ENCODE results near the gene PRKCA. TPM values are rescaled to one million over a fixed set of nuclear protein-coding genes. Genes with fewer than 3 reads are reported as not detected.
"Not testable (repeated sequence)": the region's sequence is repeated elsewhere in the genome, so short reads cannot be mapped to it uniquely, and the experiment has no call there.

Gene PRKCA
- total RNA-seq, 2 donors from 2014 or later: 84.9 to 93.9 TPM

DNA sequence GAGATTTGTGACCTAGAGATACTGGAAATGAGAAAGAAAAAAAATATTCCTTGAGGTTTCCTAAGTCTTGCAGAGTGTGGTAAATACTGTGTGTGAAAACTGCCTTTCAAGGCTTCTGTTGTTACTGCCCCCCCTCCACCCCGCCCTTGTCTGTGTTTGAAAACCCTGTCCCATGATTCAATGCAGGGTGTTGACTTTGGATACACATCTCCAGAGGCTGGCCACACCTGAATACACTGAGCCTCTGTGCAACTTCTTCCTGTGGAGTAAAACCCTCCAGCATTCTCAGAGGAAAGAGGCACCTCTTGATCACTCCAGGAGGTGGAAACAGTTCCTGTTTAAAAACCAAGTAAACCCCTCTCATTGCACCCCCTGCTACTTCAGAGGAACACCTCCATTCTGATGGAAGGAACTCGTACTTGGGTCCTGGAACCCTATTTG, 409.5 kb downstream of the PRKCA start:
- peak overlapping the region; percentile 45 for H3K27ac Mint-ChIP-seq
- H3K36me3 Mint-ChIP-seq (ENCODE audit: low read depth): no peaks in the 10 kb centered on the region
- H3K4me1 Mint-ChIP-seq: peaks cover 21% of the 10 kb centered on the region
- H3K27me3 Mint-ChIP-seq: no peaks in the 10 kb centered on the region
- DNase-seq (no peak), ATAC-seq (no peak)
- no peaks in the 10 kb centered on the region for H3K9me3 ChIP-seq (ENCODE audit: control insufficient read depth, low read length, poor library complexity, severe bottlenecking)
- H3K4me3 Mint-ChIP-seq: no peak overlapping the region

DNA sequence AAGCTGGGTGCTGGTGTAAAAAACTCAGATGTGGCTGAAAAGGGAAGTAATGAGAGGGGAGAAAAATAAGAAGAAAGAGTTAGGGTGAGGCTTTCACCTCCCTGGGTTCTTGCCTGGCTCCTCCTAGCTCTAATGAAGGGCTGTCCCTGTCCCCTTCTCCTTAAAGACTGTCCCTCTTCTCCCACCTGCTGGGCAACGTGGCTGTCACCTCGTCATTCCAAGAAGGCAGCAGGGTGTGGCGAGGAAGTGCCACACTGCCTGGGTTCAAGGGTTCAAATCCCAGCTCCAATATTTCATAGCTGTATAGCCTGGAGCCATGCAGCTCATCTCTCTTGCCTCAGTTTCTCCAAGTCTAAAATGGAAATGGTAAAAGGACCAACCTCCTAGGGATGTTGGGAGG, 410.0 kb downstream of the PRKCA start:
- Mint-ChIP-seq H3K27ac (peak overlapping the region; percentile 45), H3K4me3 (no peak overlapping the region), H3K36me3 (ENCODE audit: low read depth) (no peaks in the 10 kb centered on the region), H3K4me1 (peaks cover 21% of the 10 kb centered on the region), H3K27me3 (no peaks in the 10 kb centered on the region)
- no peak for ATAC-seq
- DNase-seq: no peak
- H3K9me3 ChIP-seq (ENCODE audit: control insufficient read depth, low read length, poor library complexity, severe bottlenecking): no peaks in the 10 kb centered on the region

DNA sequence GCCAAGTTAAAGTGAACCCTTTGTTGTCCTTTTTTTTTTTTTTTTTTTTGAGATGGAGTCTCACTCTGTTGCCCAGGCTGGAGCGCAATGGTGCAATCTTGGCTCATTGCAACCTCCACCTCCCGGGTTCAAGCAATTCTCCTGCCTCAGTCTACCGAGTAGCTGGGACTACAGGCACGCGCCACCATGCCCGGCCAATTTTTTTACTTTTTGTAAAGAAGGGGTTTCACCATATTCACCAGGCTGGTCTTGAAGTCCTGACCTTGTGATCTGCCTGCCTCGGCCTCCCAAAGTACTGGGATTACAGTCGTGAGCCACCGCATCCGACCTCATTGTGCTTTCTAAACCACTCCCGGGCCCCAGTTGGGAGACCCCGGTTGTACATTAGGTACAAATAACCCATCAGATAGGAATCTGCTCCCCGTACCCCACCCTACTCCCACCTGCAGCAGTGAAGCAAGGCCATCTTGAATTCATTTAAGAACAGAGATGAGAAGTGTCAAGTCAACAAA, 410.7 kb downstream of the PRKCA start:
- H3K4me3 Mint-ChIP-seq, ATAC-seq: not testable (repeated sequence)

DNA sequence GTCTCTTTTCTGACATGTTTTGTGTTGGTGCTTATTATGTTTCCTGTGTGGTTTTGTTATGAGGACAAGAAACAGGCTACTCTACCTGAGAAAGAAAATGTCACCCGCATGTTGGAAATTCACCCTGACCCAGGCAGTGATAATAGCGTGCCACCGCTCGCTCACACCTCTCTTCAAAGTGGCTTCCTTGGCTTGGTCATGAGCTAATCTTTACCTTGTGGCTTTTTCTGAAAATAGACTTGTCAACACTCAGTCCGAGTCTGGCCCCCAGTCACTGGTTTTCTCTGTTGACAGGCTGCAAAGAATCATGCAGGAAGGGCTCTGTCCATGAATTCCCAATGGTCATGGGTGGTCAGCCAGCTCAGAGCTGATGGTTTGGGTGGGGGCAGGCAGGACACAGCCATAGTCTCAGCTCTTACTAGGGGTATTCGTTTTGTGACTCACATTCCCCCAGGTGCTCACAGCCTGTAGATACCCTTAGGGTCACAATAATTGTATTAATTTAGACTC, 411.2 kb downstream of the PRKCA start:
- H3K27me3 Mint-ChIP-seq: no peaks in the 10 kb centered on the region
- no peaks in the 10 kb centered on the region for H3K9me3 ChIP-seq (ENCODE audit: control insufficient read depth, low read length, poor library complexity, severe bottlenecking)
- DNase-seq (no peak), ATAC-seq (no peak)
- H3K27ac Mint-ChIP-seq: peak overlapping the region; percentile 78
- no peaks in the 10 kb centered on the region for H3K36me3 Mint-ChIP-seq (ENCODE audit: low read depth)
- H3K4me1 Mint-ChIP-seq: peaks cover 21% of the 10 kb centered on the region
- no peak overlapping the region for H3K4me3 Mint-ChIP-seq

More for the DNA sequence above, 410.7 kb downstream of the PRKCA start:
- H3K36me3 Mint-ChIP-seq (ENCODE audit: low read depth); H3K27me3 Mint-ChIP-seq; DNase-seq; H3K27ac Mint-ChIP-seq; H3K9me3 ChIP-seq (ENCODE audit: control insufficient read depth, low read length, poor library complexity, severe bottlenecking): not testable (repeated sequence)
- peaks cover 21% of the 10 kb centered on the region for H3K4me1 Mint-ChIP-seq

DNA sequence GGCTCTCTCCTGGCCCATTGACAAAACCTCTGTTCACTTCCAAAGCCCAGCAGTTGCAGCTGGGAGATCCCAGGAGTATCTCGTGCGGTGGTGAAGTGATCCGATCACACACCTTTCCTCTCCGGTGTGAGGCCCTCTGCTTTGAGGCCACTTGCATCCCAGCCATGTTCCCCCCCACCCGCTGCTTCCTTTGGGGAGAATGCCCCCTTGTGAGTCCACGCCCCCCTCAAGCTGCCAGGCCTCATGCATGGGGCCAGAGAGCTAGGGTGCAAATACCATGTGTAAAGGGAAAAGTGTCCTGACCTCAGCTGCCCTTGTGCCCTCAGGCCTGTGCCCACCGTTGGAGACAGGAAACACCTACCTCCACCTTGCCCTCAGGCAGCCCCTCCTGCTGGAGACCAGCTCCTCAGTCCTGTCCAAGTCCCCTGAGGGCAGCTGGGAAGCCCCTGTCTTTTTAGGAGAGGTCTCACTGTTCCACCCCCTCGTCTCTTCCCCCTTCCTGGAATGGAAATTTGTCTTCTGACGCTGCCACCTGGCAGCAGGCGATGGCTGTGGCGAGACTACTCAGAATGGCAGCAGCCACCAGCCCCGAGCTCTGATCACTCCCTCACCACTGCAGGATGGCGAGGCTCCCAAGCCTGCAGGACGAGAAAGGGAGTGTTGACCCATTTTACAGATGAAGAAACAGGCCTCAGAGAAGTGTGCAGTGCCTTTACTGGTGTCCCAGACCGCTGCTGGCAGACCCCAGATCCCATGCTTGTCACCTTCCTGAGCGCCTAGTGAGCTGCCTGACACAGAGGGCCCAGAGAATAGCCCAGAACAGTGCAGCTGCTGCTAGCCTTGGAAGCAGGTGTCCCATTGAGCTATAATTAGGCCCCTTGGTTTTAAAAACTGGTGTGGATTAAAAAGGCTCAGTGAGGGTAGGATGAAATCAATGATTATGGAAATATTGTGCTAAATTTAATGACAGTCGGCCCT, 411.9 kb downstream of the PRKCA start:
- peaks cover 21% of the 10 kb centered on the region for H3K4me1 Mint-ChIP-seq
- no peaks in the 10 kb centered on the region for H3K9me3 ChIP-seq (ENCODE audit: control insufficient read depth, low read length, poor library complexity, severe bottlenecking)
- H3K27ac Mint-ChIP-seq: peak overlapping the region; percentile 78
- no peak overlapping the region for H3K4me3 Mint-ChIP-seq
- no peaks in the 10 kb centered on the region for H3K36me3 Mint-ChIP-seq (ENCODE audit: low read depth)
- DNase-seq (no peak), ATAC-seq (no peak)
- H3K27me3 Mint-ChIP-seq: no peaks in the 10 kb centered on the region

DNA sequence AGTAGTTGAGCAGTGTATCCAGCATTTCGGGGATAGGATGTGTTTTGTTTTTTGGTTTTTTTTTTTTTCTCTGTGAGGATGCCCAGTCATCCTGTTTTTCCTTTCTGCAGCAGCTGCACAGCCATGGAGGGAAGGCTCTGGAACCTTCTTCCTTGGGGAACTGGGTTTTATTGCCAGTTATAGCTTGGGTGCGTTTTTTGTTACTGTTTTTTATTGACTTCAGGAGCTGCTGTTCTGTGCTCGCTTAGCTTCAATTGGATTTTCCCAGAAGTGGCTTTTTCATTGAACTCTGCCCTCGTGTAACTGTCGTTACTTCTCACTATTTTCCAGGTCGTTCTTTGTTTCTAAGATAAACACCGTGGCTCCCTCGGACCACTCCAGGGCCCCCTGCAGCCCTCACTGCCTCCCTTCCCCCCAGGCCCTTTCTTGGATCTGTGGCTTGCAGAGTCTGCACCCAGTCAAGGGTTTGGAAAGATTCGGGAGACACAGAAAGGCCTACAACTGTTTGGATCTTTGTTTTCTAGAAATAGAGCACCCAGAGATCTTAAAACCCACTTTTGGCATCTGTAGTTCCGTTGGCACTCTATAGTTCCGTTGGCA, 412.8 kb downstream of the PRKCA start:
- H3K27me3 Mint-ChIP-seq: no peaks in the 10 kb centered on the region
- no peaks in the 10 kb centered on the region for H3K36me3 Mint-ChIP-seq (ENCODE audit: low read depth)
- H3K4me3 Mint-ChIP-seq: no peak overlapping the region
- H3K9me3 ChIP-seq (ENCODE audit: control insufficient read depth, low read length, poor library complexity, severe bottlenecking): no peaks in the 10 kb centered on the region
- H3K27ac Mint-ChIP-seq: peak overlapping the region; percentile 78
- no peak for ATAC-seq
- no peak for DNase-seq
- peaks cover 20% of the 10 kb centered on the region for H3K4me1 Mint-ChIP-seq

DNA sequence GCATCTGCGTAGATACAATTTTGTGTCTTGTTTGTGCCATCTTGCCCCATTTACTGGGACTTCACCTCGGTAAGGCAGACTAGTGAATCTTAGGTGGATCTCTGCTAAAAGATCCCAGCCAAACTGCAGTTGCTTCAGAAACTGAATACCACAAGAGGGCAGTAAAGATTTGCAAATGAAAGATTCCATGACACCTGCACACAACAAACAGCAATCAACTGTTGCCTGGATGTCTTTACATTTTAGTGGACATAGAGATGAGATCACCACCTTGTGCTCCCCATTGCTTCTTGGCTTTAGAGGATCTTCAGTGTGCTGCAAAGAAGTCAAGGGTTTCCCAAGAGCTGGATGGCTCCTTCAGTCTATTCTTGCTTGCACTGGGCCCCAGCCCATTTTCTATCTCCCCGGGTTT, 413.3 kb downstream of the PRKCA start:
- DNase-seq (no peak), ATAC-seq (peak; percentile 54)
- H3K4me3 Mint-ChIP-seq: no peak overlapping the region
- H3K27ac Mint-ChIP-seq: peak overlapping the region; percentile 78
- H3K9me3 ChIP-seq (ENCODE audit: control insufficient read depth, low read length, poor library complexity, severe bottlenecking): no peaks in the 10 kb centered on the region
- H3K36me3 Mint-ChIP-seq (ENCODE audit: low read depth): no peaks in the 10 kb centered on the region
- peaks cover 17% of the 10 kb centered on the region for H3K4me1 Mint-ChIP-seq
- H3K27me3 Mint-ChIP-seq: no peaks in the 10 kb centered on the region

DNA sequence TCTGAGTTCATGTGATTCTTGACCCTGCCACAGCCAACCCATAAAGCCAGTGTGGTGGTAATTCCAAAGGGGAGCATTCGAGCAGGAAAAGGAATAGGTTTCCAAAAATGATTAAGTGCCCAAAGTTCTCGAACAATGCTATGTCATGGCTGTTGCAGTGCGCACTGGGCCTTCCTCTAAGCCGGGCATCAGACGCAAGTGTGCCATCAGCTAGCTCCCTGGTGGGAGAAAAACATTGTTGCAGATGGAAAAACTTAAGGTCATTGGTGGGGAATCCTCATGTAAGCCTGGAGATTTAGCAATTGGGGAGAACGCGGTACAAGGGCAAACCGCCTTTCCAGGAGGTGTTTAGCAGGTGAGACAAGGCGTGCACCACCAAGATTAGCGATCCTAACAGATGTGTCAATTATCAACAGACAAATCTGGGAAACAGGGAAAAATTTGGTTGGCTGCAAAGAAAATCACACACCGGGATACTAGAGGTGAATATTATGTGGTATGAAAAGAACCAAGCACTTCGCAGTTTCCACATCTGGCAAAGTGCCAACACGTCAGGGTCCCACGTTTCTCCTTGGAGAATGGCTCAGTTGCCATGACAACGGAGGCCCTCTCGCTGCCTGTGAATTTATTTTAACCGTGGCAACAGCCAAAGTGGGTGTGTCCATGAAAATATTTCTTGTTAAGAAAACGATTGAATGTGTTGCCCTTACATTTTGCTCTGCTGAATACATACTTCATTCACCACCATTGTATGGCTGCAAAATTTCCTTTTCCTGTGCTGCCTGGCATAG, 414.0 kb downstream of the PRKCA start:
- no peak for DNase-seq
- Mint-ChIP-seq H3K4me1 (peaks cover 14% of the 10 kb centered on the region), H3K36me3 (ENCODE audit: low read depth) (no peaks in the 10 kb centered on the region), H3K27ac (peak overlapping the region; percentile 78), H3K27me3 (no peaks in the 10 kb centered on the region), H3K4me3 (no peak overlapping the region)
- H3K9me3 ChIP-seq (ENCODE audit: control insufficient read depth, low read length, poor library complexity, severe bottlenecking): no peaks in the 10 kb centered on the region
- ATAC-seq: no peak

DNA sequence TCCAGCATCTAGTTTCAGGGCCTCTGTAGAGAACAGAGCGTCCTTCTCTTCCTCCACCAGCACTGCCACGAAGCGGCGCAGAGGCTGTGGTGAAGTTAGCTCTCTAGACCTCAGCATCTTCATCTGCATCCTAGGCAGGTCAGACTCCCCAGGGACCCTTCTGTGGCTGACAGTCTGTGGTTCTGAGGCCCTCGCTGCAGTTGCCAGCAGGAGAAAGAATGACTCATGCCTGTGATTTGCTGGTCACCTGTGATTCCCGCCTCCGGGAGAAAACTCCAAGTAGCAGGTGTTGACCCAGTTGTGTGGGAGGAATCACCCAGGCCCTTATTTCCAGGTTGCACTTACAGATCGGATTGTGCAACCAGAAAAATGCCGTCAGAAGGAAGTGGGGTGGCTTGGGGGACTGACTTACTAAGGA, 415.2 kb downstream of the PRKCA start:
- Mint-ChIP-seq H3K36me3 (ENCODE audit: low read depth) (no peaks in the 10 kb centered on the region), H3K27me3 (no peaks in the 10 kb centered on the region), H3K4me1 (peaks cover 8% of the 10 kb centered on the region), H3K4me3 (no peak overlapping the region), H3K27ac (no peak overlapping the region)
- H3K9me3 ChIP-seq (ENCODE audit: control insufficient read depth, low read length, poor library complexity, severe bottlenecking): no peaks in the 10 kb centered on the region
- DNase-seq (no peak), ATAC-seq (no peak)

DNA sequence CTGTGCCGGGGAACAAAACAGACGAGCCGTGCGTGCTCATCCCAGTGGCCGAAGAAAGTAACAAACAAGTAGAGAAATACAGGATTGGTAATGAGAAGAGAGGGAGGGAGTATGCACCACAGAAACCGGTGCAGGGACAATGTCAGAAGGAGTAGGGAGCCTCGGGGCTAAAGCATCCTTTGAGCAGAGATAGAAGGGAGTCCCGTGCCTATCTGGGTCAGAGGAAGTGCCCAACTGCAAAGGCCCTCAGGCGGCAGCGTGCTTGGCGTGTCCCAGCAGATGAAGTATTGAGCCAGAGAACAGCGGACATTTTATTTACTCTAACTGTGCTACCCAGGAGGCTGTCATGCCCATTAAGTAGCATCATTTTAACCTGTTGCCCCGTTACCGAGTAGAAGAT, 417.6 kb downstream of the PRKCA start:
- no peak for DNase-seq
- Mint-ChIP-seq H3K4me3 (no peak overlapping the region), H3K4me1 (peaks cover 4% of the 10 kb centered on the region), H3K27ac (no peak overlapping the region), H3K27me3 (no peaks in the 10 kb centered on the region), H3K36me3 (ENCODE audit: low read depth) (no peaks in the 10 kb centered on the region)
- no peak for ATAC-seq
- no peaks in the 10 kb centered on the region for H3K9me3 ChIP-seq (ENCODE audit: control insufficient read depth, low read length, poor library complexity, severe bottlenecking)

DNA sequence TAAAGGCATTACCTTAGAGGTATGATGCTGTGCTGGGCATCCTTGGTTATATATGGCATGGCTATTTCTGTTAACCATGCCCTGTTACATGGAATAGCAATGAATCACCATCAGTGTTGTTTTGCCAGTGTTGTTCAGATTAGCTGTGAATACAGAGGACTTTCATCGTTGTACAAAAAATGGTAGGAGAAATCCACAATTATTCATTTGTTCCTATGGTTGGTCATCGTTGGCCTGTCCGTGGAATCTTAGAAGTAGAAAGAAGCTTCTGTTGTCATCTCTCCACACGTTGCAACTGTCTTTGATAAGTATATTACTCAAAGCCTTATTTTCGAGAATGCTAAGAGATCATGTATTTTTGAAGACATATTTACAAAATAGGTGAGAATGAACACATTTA, 418.2 kb downstream of the PRKCA start:
- H3K4me3 Mint-ChIP-seq: no peak overlapping the region
- H3K9me3 ChIP-seq (ENCODE audit: control insufficient read depth, low read length, poor library complexity, severe bottlenecking): no peaks in the 10 kb centered on the region
- DNase-seq (no peak), ATAC-seq (no peak)
- H3K4me1 Mint-ChIP-seq: peaks cover 9% of the 10 kb centered on the region
- no peaks in the 10 kb centered on the region for H3K36me3 Mint-ChIP-seq (ENCODE audit: low read depth)
- H3K27ac Mint-ChIP-seq: peak overlapping the region; percentile 2
- H3K27me3 Mint-ChIP-seq: no peaks in the 10 kb centered on the region

DNA sequence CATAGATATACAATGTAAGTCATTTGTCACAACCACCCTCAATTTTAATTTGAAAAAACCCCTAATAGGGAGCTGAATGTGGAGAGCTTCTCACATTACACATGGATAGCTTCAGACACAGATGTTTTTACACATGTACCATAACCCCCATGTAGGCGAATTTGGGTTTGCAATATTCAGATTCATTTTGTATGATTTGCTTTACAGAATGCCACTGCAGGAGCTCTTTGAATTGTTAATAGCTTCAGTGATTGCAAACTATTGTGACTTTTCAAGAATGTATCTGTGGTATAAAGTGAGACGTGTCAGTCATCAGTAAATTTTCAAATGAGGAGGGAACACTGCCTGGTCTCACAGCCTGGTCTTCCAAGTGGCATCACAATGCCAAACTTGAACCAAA, 419.9 kb downstream of the PRKCA start:
- Mint-ChIP-seq H3K27me3 (no peaks in the 10 kb centered on the region), H3K36me3 (ENCODE audit: low read depth) (no peaks in the 10 kb centered on the region), H3K4me3 (no peak overlapping the region), H3K4me1 (peaks cover 15% of the 10 kb centered on the region), H3K27ac (no peak overlapping the region)
- ATAC-seq (no peak), DNase-seq (no peak)
- no peaks in the 10 kb centered on the region for H3K9me3 ChIP-seq (ENCODE audit: control insufficient read depth, low read length, poor library complexity, severe bottlenecking)

Measured in T-helper 17 cell (primary cell).